ENCODE data around the gene SPN.
"Not testable (repeated sequence)": the region's sequence is repeated elsewhere in the genome, so short reads cannot be mapped to it uniquely, and the experiment has no call there.

DNA sequence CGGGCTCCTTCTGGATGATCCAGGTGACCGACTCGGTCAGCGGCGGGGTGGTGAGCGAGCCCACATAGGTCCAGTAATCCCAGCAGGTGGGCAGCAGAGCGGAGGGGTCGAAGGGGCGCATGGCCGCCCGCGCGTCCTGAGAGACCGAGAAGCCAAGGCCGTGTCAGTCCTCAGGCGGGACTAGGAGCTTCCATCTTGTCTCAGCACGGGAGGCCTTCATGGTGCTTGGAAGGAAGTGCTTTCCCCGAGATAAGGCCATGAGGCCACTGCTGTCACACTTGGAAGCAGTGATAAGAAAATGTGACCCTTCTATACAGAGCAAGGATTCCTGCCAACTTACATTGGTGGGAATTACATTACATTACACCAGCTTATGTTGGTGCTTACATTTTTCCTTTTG, 40.3 kb upstream of the SPN start:
- TF ChIP-seq, protein P1, sequence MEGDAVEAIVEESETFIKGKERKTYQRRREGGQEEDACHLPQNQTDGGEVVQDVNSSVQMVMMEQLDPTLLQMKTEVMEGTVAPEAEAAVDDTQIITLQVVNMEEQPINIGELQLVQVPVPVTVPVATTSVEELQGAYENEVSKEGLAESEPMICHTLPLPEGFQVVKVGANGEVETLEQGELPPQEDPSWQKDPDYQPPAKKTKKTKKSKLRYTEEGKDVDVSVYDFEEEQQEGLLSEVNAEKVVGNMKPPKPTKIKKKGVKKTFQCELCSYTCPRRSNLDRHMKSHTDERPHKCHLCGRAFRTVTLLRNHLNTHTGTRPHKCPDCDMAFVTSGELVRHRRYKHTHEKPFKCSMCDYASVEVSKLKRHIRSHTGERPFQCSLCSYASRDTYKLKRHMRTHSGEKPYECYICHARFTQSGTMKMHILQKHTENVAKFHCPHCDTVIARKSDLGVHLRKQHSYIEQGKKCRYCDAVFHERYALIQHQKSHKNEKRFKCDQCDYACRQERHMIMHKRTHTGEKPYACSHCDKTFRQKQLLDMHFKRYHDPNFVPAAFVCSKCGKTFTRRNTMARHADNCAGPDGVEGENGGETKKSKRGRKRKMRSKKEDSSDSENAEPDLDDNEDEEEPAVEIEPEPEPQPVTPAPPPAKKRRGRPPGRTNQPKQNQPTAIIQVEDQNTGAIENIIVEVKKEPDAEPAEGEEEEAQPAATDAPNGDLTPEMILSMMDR (IDR thresholded peaks at IDR 0.05; ENCODE audit: low read depth, low read length), result not testable (repeated sequence)
- not testable (repeated sequence) for TF ChIP-seq POLR2A (IDR thresholded peaks at IDR 0.05; ENCODE audit: extremely low read depth, insufficient read length)

All from NB4 (cell line).